Muscle layer of colon (tissue), 2 donors: Measurements from ENCODE around the gene DISP3.

Experiments
- H3K27ac ChIP-seq: one replicate; pipeline ENCODE4 v1.7.0; 2013; ENCODE audit warnings: low read depth, mild to moderate bottlenecking, low read length, moderate library complexity
- H3K27me3 ChIP-seq, 2 donors: one replicate each; pipeline ENCODE4 v1.7.0; 2013; ENCODE audit warnings: low read length in 2 of 2, mild to moderate bottlenecking in 2 of 2; ENCODE audit not compliant: insufficient read depth in 2 of 2, control insufficient read depth in 1 of 2
- H3K36me3 ChIP-seq: one replicate; pipeline ENCODE4 v1.7.0; 2013; ENCODE audit warnings: mild to moderate bottlenecking, low read length; ENCODE audit not compliant: insufficient read depth
- H3K4me1 ChIP-seq: one replicate; pipeline ENCODE4 v1.7.0; 2013; ENCODE audit warnings: mild to moderate bottlenecking, low read length; ENCODE audit not compliant: insufficient read depth
- H3K4me3 ChIP-seq, 2 donors: one replicate each; pipeline ENCODE4 v1.7.0; 2013; ENCODE audit warnings: low read length in 2 of 2, low read depth in 1 of 2, mild to moderate bottlenecking in 1 of 2, moderate library complexity in 1 of 2
- H3K9ac ChIP-seq: one replicate; pipeline ENCODE4 v1.7.0; 2013; ENCODE audit warnings: low read length
- H3K9me3 ChIP-seq: one replicate; pipeline ENCODE4 v1.7.0; 2013; ENCODE audit warnings: mild to moderate bottlenecking, low read length
- donor health status: abdominal sarcoma.
- donor health status: Adenocarcinoma of cecum.

DISP3 gene

GRCh38 chr1:11502516-11502915, 23.6 kb downstream of the DISP3 start:
- Histone ChIP-seq H3K9ac (no peak overlapping the region), H3K27ac (no peak overlapping the region), H3K4me3 (no peak overlapping the region), H3K36me3 (no peaks in the 10 kb centered on the region), H3K27me3 (peaks cover 0 to 21% of the 10 kb centered on the region in 2 donors), H3K4me1 (no peaks in the 10 kb centered on the region), H3K9me3 (peaks cover 10% of the 10 kb centered on the region)

- Histone ChIP-seq H3K9ac (no peak overlapping the region), H3K4me3 (no peak overlapping the region), H3K27me3 (peaks cover 0 to 18% of the 10 kb centered on the region in 2 donors), H3K9me3 (peaks cover 10% of the 10 kb centered on the region), H3K27ac (no peak overlapping the region), H3K4me1 (no peaks in the 10 kb centered on the region), H3K36me3 (no peaks in the 10 kb centered on the region)
Observed at GRCh38 chr1:11504599-11504998, 25.6 kb downstream of the DISP3 start.

- H3K27me3 ChIP-seq: peaks cover 0 to 13% of the 10 kb centered on the region in 2 donors
- peaks cover 10% of the 10 kb centered on the region for H3K9me3 ChIP-seq
- no peaks in the 10 kb centered on the region for H3K4me1 ChIP-seq
- H3K9ac ChIP-seq: no peak overlapping the region
- no peaks in the 10 kb centered on the region for H3K36me3 ChIP-seq
- H3K27ac ChIP-seq: no peak overlapping the region
- no peak overlapping the region for H3K4me3 ChIP-seq
Observed at GRCh38 chr1:11505591-11506538, 26.9 kb downstream of the DISP3 start.

- H3K4me3 ChIP-seq: no peak overlapping the region
- H3K27ac ChIP-seq: no peak overlapping the region
- no peaks in the 10 kb centered on the region for H3K36me3 ChIP-seq
- H3K9me3 ChIP-seq: peaks cover 10% of the 10 kb centered on the region
- no peak overlapping the region for H3K9ac ChIP-seq
- H3K4me1 ChIP-seq: no peaks in the 10 kb centered on the region
- no peaks in the 10 kb centered on the region for H3K27me3 ChIP-seq
Observed at GRCh38 chr1:11507309-11507708, 28.4 kb downstream of the DISP3 start.

DNA sequence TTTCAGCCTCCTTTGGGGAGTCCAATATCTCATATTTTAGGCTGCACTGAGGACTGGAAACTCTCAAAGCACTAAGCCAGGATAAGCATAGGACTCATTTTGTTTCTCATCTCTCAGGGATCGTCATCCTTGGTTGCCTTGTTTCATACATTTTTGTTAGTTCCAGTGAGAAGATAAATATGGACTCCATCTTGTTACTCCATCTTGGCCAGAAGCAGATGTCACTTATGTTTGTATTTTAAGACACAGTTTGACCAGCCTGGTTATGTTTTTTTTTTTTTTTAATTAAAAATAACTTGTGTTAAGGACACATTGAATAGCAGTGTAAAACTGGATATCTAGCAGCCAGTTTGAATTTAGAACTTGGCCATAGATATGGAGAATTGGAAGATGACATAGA, 34.7 kb downstream of the DISP3 start:
- Histone ChIP-seq H3K27me3 (no peaks in the 10 kb centered on the region), H3K27ac (no peak overlapping the region), H3K4me3 (no peak overlapping the region), H3K36me3 (no peaks in the 10 kb centered on the region), H3K9ac (no peak overlapping the region), H3K4me1 (no peaks in the 10 kb centered on the region), H3K9me3 (no peaks in the 10 kb centered on the region)

DNA sequence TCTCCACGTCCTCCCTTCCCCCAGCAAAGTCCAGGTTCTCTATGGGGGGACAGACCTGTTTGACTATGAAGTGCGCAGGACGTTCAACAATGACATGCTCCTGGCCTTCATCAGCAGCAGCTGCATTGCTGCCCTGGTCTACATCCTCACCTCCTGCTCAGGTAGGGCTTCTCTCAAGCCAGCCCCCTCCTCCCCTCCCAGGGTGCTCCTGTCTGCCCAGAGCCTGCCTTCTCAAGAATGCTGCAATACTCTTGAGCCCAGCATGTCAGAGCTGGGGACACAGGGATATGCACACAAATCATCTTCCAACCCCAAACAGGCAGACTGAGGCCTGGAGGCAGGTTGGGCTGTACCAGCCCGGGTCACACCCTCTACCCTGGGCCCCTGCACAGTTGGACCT, 35.4 kb downstream of the DISP3 start:
- H3K36me3 ChIP-seq: no peaks in the 10 kb centered on the region
- H3K4me3 ChIP-seq: no peak overlapping the region
- no peaks in the 10 kb centered on the region for H3K4me1 ChIP-seq
- no peak overlapping the region for H3K9ac ChIP-seq
- no peaks in the 10 kb centered on the region for H3K27me3 ChIP-seq
- H3K9me3 ChIP-seq: no peaks in the 10 kb centered on the region
- no peak overlapping the region for H3K27ac ChIP-seq

DNA sequence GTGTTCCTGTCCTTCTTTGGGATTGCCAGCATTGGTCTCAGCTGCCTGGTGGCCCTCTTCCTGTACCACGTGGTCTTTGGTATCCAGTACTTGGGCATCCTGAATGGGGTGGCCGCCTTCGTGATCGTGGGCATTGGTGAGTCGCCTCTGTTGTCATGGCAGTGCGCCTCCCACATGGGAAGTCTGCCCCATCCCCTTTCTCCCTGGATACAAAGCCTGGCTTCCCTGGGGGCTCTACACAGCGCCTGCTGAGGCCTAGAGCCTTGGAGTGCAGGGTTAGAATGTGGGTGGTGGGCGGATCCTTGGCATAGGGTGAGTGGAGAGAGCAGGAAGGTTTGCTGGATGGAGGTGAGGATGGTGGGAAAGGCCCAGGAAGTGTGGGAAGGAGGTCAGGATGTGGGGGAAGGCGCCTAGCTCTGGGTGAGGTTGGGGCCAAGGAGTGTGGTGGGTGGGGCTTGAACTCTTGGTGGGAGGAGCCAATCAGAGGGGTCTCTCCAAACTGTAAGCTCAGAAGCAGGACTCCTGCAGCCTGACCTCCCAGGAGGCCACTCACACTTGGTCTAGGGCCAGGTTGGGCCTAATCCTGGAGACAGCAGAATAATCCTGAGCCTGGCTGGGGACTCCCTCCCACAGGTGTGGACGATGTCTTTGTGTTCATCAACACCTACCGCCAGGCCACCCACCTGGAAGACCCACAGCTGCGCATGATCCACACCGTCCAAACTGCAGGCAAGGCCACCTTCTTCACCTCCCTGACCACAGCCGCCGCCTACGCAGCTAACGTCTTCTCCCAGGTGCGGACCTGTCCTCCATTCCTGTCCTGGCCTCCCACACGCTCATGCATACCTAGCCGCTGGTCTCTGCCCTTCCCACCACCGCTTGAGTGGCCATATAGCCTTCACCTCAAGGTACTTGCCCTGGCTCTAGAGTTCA, 36.7 kb downstream of the DISP3 start:
- H3K9ac ChIP-seq: no peak overlapping the region
- H3K4me1 ChIP-seq: no peaks in the 10 kb centered on the region
- no peaks in the 10 kb centered on the region for H3K27me3 ChIP-seq
- no peak overlapping the region for H3K4me3 ChIP-seq
- no peak overlapping the region for H3K27ac ChIP-seq
- no peaks in the 10 kb centered on the region for H3K9me3 ChIP-seq
- no peaks in the 10 kb centered on the region for H3K36me3 ChIP-seq

- Histone ChIP-seq H3K36me3 (no peaks in the 10 kb centered on the region), H3K27ac (no peak overlapping the region), H3K9me3 (no peaks in the 10 kb centered on the region), H3K4me1 (no peaks in the 10 kb centered on the region), H3K9ac (no peak overlapping the region), H3K4me3 (no peak overlapping the region), H3K27me3 (no peaks in the 10 kb centered on the region)
Observed at GRCh38 chr1:11516961-11517635, 38.1 kb downstream of the DISP3 start.

- Histone ChIP-seq H3K9ac (no peak overlapping the region), H3K36me3 (no peaks in the 10 kb centered on the region), H3K9me3 (no peaks in the 10 kb centered on the region), H3K27ac (no peak overlapping the region), H3K27me3 (no peaks in the 10 kb centered on the region), H3K4me3 (no peak overlapping the region), H3K4me1 (no peaks in the 10 kb centered on the region)
Observed at GRCh38 chr1:11518016-11518701, 39.2 kb downstream of the DISP3 start.

DNA sequence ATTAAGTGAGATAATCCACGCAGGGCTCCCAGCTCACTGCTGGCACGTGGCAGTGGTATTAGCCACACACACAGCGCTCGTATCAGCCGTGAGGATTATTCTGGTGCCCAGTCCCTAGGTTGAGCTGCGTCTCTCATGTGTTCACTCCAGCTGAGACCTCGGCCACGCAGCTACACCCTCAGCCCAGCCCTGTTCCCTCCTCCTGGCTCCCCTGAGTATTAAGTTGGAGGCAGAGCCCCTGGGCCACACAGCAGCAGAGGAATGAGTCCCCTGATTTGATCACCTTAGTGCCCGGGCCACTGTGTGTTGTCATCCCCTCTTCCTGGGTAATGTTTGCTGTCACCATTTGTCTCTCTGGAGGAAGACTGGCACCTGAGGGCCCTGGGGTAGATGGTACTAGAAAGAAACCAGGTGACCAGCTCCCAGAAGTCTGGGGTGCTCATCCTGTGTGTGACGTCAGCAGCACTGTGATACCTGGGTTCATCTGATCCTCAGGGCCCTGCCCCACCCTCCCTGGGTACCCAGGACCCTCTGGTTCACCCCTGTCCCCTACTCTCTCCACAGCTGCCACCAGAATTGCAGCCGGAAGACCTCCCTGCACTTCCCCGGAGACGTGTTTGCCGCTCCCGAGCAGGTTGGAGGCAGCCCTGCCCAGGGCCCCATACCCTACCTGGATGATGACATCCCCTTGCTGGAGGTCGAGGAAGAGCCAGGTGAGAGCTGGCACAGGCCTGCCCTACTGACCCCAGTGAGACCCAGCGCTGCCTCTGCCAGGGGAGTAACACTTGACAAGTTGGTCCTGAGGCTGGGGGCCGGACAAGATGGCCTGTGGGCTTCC, 40.1 kb downstream of the DISP3 start:
- H3K27ac ChIP-seq: no peak overlapping the region
- H3K4me1 ChIP-seq: no peaks in the 10 kb centered on the region
- no peaks in the 10 kb centered on the region for H3K36me3 ChIP-seq
- H3K4me3 ChIP-seq: no peak overlapping the region
- H3K9ac ChIP-seq: no peak overlapping the region
- H3K27me3 ChIP-seq: no peaks in the 10 kb centered on the region
- H3K9me3 ChIP-seq: no peaks in the 10 kb centered on the region
